SU-DHL-6 (cell line): ENCODE measurements around the gene CPSF2.
"Not testable (repeated sequence)": the region's sequence is repeated elsewhere in the genome, so short reads cannot be mapped to it uniquely, and the experiment has no call there.

Experiments
- H2AFZ ChIP-seq: fragments of 200-600 bp; sonication (generic); 2 replicates; pipeline ENCODE4 v1.6.1; 2014; ENCODE audit warnings: low read depth, mild to moderate bottlenecking, moderate library complexity, mixed read lengths, antibody characterized with exemption, low read length; ENCODE audit not compliant: severe bottlenecking
- H3F3A ChIP-seq: fragments of 200-600 bp; shearing (Covaris generic); 2 replicates; pipeline ENCODE4 v1.6.0; 2016; ENCODE audit warnings: antibody characterized with exemption, mild to moderate bottlenecking; ENCODE audit not compliant: insufficient read depth
- H3K27ac ChIP-seq: fragments of 200-600 bp; sonication (generic); 2 replicates; pipeline ENCODE4 v1.5.1; 2016; ENCODE audit warnings: low read depth, mild to moderate bottlenecking, low read length, moderate library complexity, mixed read lengths
- H3K27me3 ChIP-seq: fragments of 200-600 bp; sonication (generic), shearing (Covaris generic); 2 replicates; pipeline ENCODE4 v1.6.0; 2014; ENCODE audit warnings: mild to moderate bottlenecking, low read length
- H3K36me3 ChIP-seq: fragments of 200-600 bp; sonication (generic); 2 replicates; pipeline ENCODE4 v1.6.1; 2014; ENCODE audit warnings: mild to moderate bottlenecking, low read length, mixed read lengths
- H3K4me2 ChIP-seq: fragments of 300-600, 200-600 bp; shearing (Covaris generic), sonication (generic); 2 replicates; pipeline ENCODE4 v1.6.0; 2014; ENCODE audit warnings: low read length, low read depth, mild to moderate bottlenecking; ENCODE audit not compliant: poor library complexity, severe bottlenecking
- H3K4me3 ChIP-seq: fragments of 200-600 bp; sonication (generic); 2 replicates; pipeline ENCODE4 v1.5.1; 2014; ENCODE audit warnings: antibody characterized with exemption, low read length, mild to moderate bottlenecking, mixed read lengths; ENCODE audit not compliant: insufficient read depth, poor library complexity, severe bottlenecking
- H3K79me2 ChIP-seq: fragments of 200-600 bp; sonication (generic); 2 replicates; pipeline ENCODE4 v1.6.1; 2014; ENCODE audit warnings: mild to moderate bottlenecking, low read length, moderate library complexity; ENCODE audit not compliant: insufficient read depth
- H3K9ac ChIP-seq: fragments of 200-600 bp; sonication (generic); 2 replicates; pipeline ENCODE4 v1.7.0; 2014; ENCODE audit warnings: mild to moderate bottlenecking, low read length
- H3K9me2 ChIP-seq: fragments of 200-600 bp; sonication (generic); replicated peaks from 2 replicates; pipeline ENCODE4 v1.6.1; 2014; ENCODE audit warnings: low read length; ENCODE audit not compliant: insufficient read depth
- H3K9me3 ChIP-seq: fragments of 200-600 bp; sonication (generic); 2 replicates; pipeline ENCODE4 v1.6.1; 2014; ENCODE audit warnings: low read length, mixed read lengths; ENCODE audit not compliant: insufficient read depth
- H4K20me1 ChIP-seq: fragments of 200-600 bp; sonication (generic); 2 replicates; pipeline ENCODE4 v1.6.1; 2014; ENCODE audit warnings: low read depth, mild to moderate bottlenecking, antibody characterized with exemption, low read length, moderate library complexity, mixed read lengths
- CTCF ChIP-seq: fragments of 200-600 bp; sonication (generic); IDR thresholded peaks from one replicate; pipeline ENCODE4 v1.5.1; 2017; ENCODE audit warnings: antibody characterized with exemption, mild to moderate bottlenecking, low read length, moderate library complexity; ENCODE audit not compliant: insufficient read depth, poor library complexity, severe bottlenecking
- EZH2phosphoT487 ChIP-seq: fragments of 200-600 bp; sonication (generic), shearing (Covaris generic); conservative IDR thresholded peaks from 2 replicates; pipeline ENCODE4 v1.6.1; 2018; ENCODE audit warnings: mild to moderate bottlenecking, antibody characterized with exemption, low read length, moderate library complexity, mixed read lengths

The CPSF2 gene

GRCh38 chr14:92175811-92176210 is 54.0 kb downstream of the CPSF2 start:
- H3K4me3 ChIP-seq: no peak overlapping the region
- no peak overlapping the region for H3K4me2 ChIP-seq
- no peaks in the 10 kb centered on the region for H3F3A ChIP-seq

GRCh38 chr14:92176476-92176875 is 54.7 kb downstream of the CPSF2 start:
- no peak overlapping the region for H2AFZ ChIP-seq
- H3K4me3 ChIP-seq: no peak overlapping the region
- no peaks in the 10 kb centered on the region for H3K27me3 ChIP-seq
- H3K4me2 ChIP-seq: no peak overlapping the region
- H3K36me3 ChIP-seq: no peaks in the 10 kb centered on the region
- no peak for TF ChIP-seq EZH2phosphoT487
- TF ChIP-seq CTCF: no peak
- H3K9me3 ChIP-seq: no peaks in the 10 kb centered on the region
- no peaks in the 10 kb centered on the region for H3K9me2 ChIP-seq
- H3K79me2 ChIP-seq: no peaks in the 10 kb centered on the region
- H3K27ac ChIP-seq: no peak overlapping the region
- no peaks in the 10 kb centered on the region for H3F3A ChIP-seq
- no peak overlapping the region for H3K9ac ChIP-seq
- no peaks in the 10 kb centered on the region for H4K20me1 ChIP-seq

More at GRCh38 chr14:92175811-92176210, 54.0 kb downstream of the CPSF2 start:
- H3K27me3 ChIP-seq: no peaks in the 10 kb centered on the region
- no peaks in the 10 kb centered on the region for H3K9me2 ChIP-seq
- H3K79me2 ChIP-seq: no peaks in the 10 kb centered on the region
- H4K20me1 ChIP-seq: no peaks in the 10 kb centered on the region
- H3K36me3 ChIP-seq: no peaks in the 10 kb centered on the region
- no peak overlapping the region for H3K9ac ChIP-seq
- H3K27ac ChIP-seq: no peak overlapping the region
- TF ChIP-seq EZH2phosphoT487 (no peak), CTCF (no peak)
- no peak overlapping the region for H2AFZ ChIP-seq
- no peaks in the 10 kb centered on the region for H3K9me3 ChIP-seq

- not testable (repeated sequence) for H3K27ac ChIP-seq, H2AFZ ChIP-seq, H3K9me3 ChIP-seq, H3K36me3 ChIP-seq, H3K9me2 ChIP-seq, H3F3A ChIP-seq, H3K4me2 ChIP-seq, H3K4me3 ChIP-seq, H4K20me1 ChIP-seq, H3K27me3 ChIP-seq, H3K9ac ChIP-seq, H3K79me2 ChIP-seq
Measured at GRCh38 chr14:92179178-92179577, 57.4 kb downstream of the CPSF2 start.

- TF ChIP-seq EZH2phosphoT487: no peak
- Histone ChIP-seq H3K79me2 (no peaks in the 10 kb centered on the region), H3K9me3 (peaks cover 6% of the 10 kb centered on the region; the same call in 1 of the 2 replicates), H3K27me3 (no peaks in the 10 kb centered on the region), H4K20me1 (no peaks in the 10 kb centered on the region), H3K9ac (no peak overlapping the region), H3K4me2 (no peak overlapping the region), H3K4me3 (no peak overlapping the region), H3K9me2 (no peaks in the 10 kb centered on the region), H3K36me3 (no peaks in the 10 kb centered on the region), H3K27ac (no peak overlapping the region), H2AFZ (no peak overlapping the region), H3F3A (no peaks in the 10 kb centered on the region)
Measured at GRCh38 chr14:92185559-92185958, 63.8 kb downstream of the CPSF2 start.

- H3K27me3 ChIP-seq, H2AFZ ChIP-seq, H3K9ac ChIP-seq, H3K79me2 ChIP-seq, H3K4me2 ChIP-seq, H3K9me3 ChIP-seq, H3K9me2 ChIP-seq, H3K36me3 ChIP-seq, H3F3A ChIP-seq, H3K4me3 ChIP-seq, H3K27ac ChIP-seq, H4K20me1 ChIP-seq: not testable (repeated sequence)
Measured at GRCh38 chr14:92187616-92188015, 65.8 kb downstream of the CPSF2 start.
